ENCODE results near the gene IGFALS.

DNA sequence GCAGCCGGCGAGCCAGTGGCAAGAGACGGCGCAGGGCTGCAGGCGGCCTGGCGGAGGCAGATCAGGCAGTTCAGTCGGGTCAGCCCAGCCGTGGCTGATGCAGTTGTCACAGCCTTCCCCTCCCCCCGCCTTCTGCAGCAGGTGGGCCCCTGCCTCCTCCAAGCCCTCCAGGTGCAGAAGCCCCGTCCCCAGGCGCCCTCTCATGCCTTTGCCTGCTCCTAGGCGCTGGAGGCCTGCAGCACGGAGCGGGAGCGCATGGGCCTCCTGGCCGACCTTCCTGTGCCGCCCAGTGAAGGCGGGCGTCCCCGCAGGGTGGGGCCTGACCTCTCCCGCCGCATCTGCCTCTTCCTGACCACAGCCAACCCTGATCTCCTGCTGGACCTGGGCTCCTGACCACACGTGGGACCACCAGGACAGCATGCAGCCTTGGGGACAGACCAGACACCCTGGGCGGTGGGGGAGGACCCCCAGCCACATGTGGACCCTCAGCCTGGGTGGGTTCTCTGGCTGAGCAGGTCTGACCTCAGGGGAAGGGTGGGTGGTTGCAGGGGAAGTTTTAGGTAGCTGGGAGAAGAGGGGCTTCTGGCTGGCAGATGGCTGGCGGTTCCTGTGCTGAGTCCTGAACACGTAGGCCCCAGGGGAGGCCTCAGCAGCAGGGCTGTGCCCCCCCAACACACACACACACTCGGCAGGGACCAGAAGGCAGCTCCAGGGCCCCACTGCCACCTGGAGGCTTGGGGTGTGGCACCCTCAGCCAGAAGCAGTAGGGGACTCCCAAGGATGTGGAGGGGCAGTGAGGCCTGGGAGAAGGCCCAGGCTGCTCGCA is 17.4 kb downstream of the IGFALS start:
- TF ChIP-seq CTCF (IDR thresholded peaks at IDR 0.05; ENCODE audit: borderline replicate concordance, extremely low read depth, low read length, poor library complexity, severe bottlenecking) (no peak), EZH2 (IDR thresholded peaks at IDR 0.05; ENCODE audit: borderline replicate concordance, low read depth, low read length, severe bottlenecking) (no peak)
